SK-N-SH (cell line): ENCODE results near the gene ARHGEF12. TPM values are rescaled to one million over a fixed set of nuclear protein-coding genes. Genes with fewer than 3 reads are reported as not detected.
A peak's percentile ranks its signal among the peaks of the same experiment; 100 is the strongest.

Source experiments
- CTCF ChIA-PET: fragments of 300-600, 350-600 bp; formaldehyde crosslinking; extraction: SDS; loops from one replicate; lab custom pipeline; 2021; lab: Yijun Ruan, JAX
- POLR2A ChIA-PET: fragments of 350-600 bp; sonication (Branson Sonifier 250); formaldehyde crosslinking; extraction: SDS; loops from one replicate; lab custom pipeline; 2020; ENCODE audit warnings: antibody characterized with exemption, inconsistent platforms; lab: Yijun Ruan, JAX
- DNase-seq: peaks from one replicate; pipeline ENCODE4 v3.0.0; 2012
- H2AFZ ChIP-seq: fragments of 200-600 bp; sonication (generic); 2 replicates; pipeline ENCODE4 v1.8.1; 2016; ENCODE audit warnings: antibody characterized with exemption, mild to moderate bottlenecking, low read depth
- H3F3A ChIP-seq: fragments of 200-600 bp; sonication (generic); replicated peaks from 2 replicates; pipeline ENCODE3; 2016; ENCODE audit warnings: antibody characterized with exemption, mild to moderate bottlenecking; ENCODE audit not compliant: insufficient read depth
- H3K27ac ChIP-seq, 2 experiments: fragments of 200-500 bp in 1 of 2; fragments of 200-600 bp in 1 of 2; sonication (Bioruptor generic) in 1 of 2; sonication (generic), shearing (Covaris generic) in 1 of 2; 2 replicates each; pipeline versions ENCODE4 v1.5.1 to v1.6.1; 2014 to 2016; ENCODE audit warnings: low read depth in 2 of 2, inconsistent platforms in 1 of 2, low read length in 1 of 2, mild to moderate bottlenecking in 1 of 2, mixed read lengths in 1 of 2
- H3K27me3 ChIP-seq: fragments of 200-600 bp; sonication (generic), shearing (Covaris generic); 2 replicates; pipeline ENCODE4 v1.6.1; 2016; ENCODE audit warnings: mixed run types; ENCODE audit not compliant: insufficient read depth
- H3K36me3 ChIP-seq, 2 experiments: fragments of 200-500 bp in 1 of 2; fragments of 200-600 bp in 1 of 2; sonication (Bioruptor generic) in 1 of 2; sonication (generic) in 1 of 2; replicated peaks in 1 of 2; 2 replicates each; pipeline versions ENCODE3 to v1.5.1; 2014 to 2016; ENCODE audit warnings: low read length in 1 of 2, mild to moderate bottlenecking in 1 of 2; ENCODE audit not compliant: insufficient read depth in 2 of 2, control insufficient read depth in 1 of 2
- H3K4me1 ChIP-seq, 2 experiments: fragments of 200-500 bp in 1 of 2; fragments of 200-600 bp in 1 of 2; sonication (Bioruptor generic) in 1 of 2; sonication (generic), shearing (Covaris generic) in 1 of 2; 2 replicates each; pipeline versions ENCODE4 v1.5.1 to v1.6.1; 2014 to 2016; ENCODE audit warnings: low read depth in 1 of 2, low read length in 1 of 2, mixed run types in 1 of 2; ENCODE audit not compliant: insufficient read depth in 2 of 2, control insufficient read depth in 1 of 2
- H3K4me2 ChIP-seq: fragments of 200-600 bp; sonication (generic), shearing (Covaris generic); 2 replicates; pipeline ENCODE4 v1.6.1; 2017; ENCODE audit warnings: mixed run types
- H3K4me3 ChIP-seq, 2 experiments: fragments of 200-500 bp in 1 of 2; fragments of 200-600 bp in 1 of 2; sonication (Bioruptor generic) in 1 of 2; sonication (generic), shearing (Covaris generic) in 1 of 2; 2 replicates each; pipeline versions ENCODE4 v1.5.1 to v1.8.1; 2014 to 2016; ENCODE audit warnings: low read depth in 2 of 2, inconsistent platforms in 1 of 2, low read length in 1 of 2, mild to moderate bottlenecking in 1 of 2, mixed read lengths in 1 of 2, moderate library complexity in 1 of 2
- H3K79me2 ChIP-seq: fragments of 200-600 bp; sonication (generic); 2 replicates; pipeline ENCODE4 v1.8.1; 2017; ENCODE audit warnings: mild to moderate bottlenecking; ENCODE audit not compliant: insufficient read depth
- H3K9ac ChIP-seq: fragments of 200-600 bp; sonication (generic); 2 replicates; pipeline ENCODE4 v1.6.1; 2017; ENCODE audit warnings: mixed run types
- H3K9me2 ChIP-seq: fragments of 200-600 bp; sonication (generic); 2 replicates; pipeline ENCODE4 v1.6.1; 2017; ENCODE audit warnings: mixed run types
- H3K9me3 ChIP-seq: fragments of 200-600 bp; sonication (generic); 2 replicates; pipeline ENCODE4 v1.6.1; 2017; ENCODE audit warnings: mixed run types, mild to moderate bottlenecking, moderate library complexity
- H4K20me1 ChIP-seq: fragments of 200-600 bp; sonication (generic); 2 replicates; pipeline ENCODE4 v1.6.1; 2017; ENCODE audit warnings: mild to moderate bottlenecking, mixed run types; ENCODE audit not compliant: insufficient read depth
- CHD2 ChIP-seq: fragments of 150-350 bp; IDR thresholded peaks from 2 replicates; pipeline ENCODE4 v1.6.1; 2018; ENCODE audit warnings: low read length; ENCODE audit not compliant: partially characterized antibody
- CTCF ChIP-seq: fragments of 200-600 bp; sonication (generic); IDR thresholded peaks from 2 replicates; pipeline ENCODE4 v1.6.1; 2017; ENCODE audit warnings: antibody characterized with exemption, mild to moderate bottlenecking, moderate library complexity
- EP300 ChIP-seq, 2 experiments: IDR thresholded peaks; 2 replicates each; pipeline versions ENCODE4 v1.4.0 to v1.6.1; 2012; ENCODE audit warnings: borderline replicate concordance in 1 of 2, low read depth in 1 of 2, low read length in 1 of 2
- EZH2phosphoT487 ChIP-seq: fragments of 200-600 bp; sonication (generic); IDR thresholded peaks from 2 replicates; pipeline ENCODE4 v1.6.1; 2017; ENCODE audit warnings: low read depth, mixed run types, mild to moderate bottlenecking, antibody characterized with exemption, moderate library complexity, borderline replicate concordance
- FOXJ3 ChIP-seq: sonication (generic); formaldehyde crosslinking; IDR thresholded peaks from 2 replicates; pipeline ENCODE4 v1.5.1; 2020; ENCODE audit warnings: mild to moderate bottlenecking, missing genetic modification reagents
- JUND ChIP-seq: IDR thresholded peaks from 2 replicates; pipeline ENCODE4 v1.4.0; 2012
- MEF2A ChIP-seq: IDR thresholded peaks from 2 replicates; pipeline ENCODE4 v1.4.0; 2012; ENCODE audit warnings: low read depth, borderline replicate concordance
- NFIC ChIP-seq: IDR thresholded peaks from 2 replicates; pipeline ENCODE4 v1.4.0; 2012; ENCODE audit warnings: borderline replicate concordance
- POLR2AphosphoS5 ChIP-seq: IDR thresholded peaks from 2 replicates; pipeline ENCODE4 v1.6.1; 2012; ENCODE audit warnings: low read depth, low read length
- RCOR1 ChIP-seq: fragments of 150-350 bp; IDR thresholded peaks from 2 replicates; pipeline ENCODE4 v1.6.1; 2017; ENCODE audit warnings: antibody characterized with exemption, low read length
- RFX5 ChIP-seq: IDR thresholded peaks from 2 replicates; pipeline ENCODE4 v1.6.1; 2012; ENCODE audit warnings: mild to moderate bottlenecking, improper control_type of control experiment, low read length
- RXRA ChIP-seq: IDR thresholded peaks from 2 replicates; pipeline ENCODE4 v1.4.0; 2012; ENCODE audit warnings: low read depth, mild to moderate bottlenecking, borderline replicate concordance
- SIN3A ChIP-seq: IDR thresholded peaks from 2 replicates; pipeline ENCODE4 v1.6.1; 2012; ENCODE audit warnings: low read depth, mild to moderate bottlenecking, low read length, moderate library complexity, borderline replicate concordance
- USF1 ChIP-seq: IDR thresholded peaks from 2 replicates; pipeline ENCODE4 v1.4.0; 2012; ENCODE audit warnings: low read depth, borderline replicate concordance
- USF2 ChIP-seq: fragments of 150-350 bp; IDR thresholded peaks from 2 replicates; pipeline ENCODE4 v1.6.1; 2017; ENCODE audit warnings: antibody characterized with exemption, low read length, low read depth, borderline replicate concordance
- YY1 ChIP-seq: IDR thresholded peaks from 2 replicates; pipeline ENCODE4 v1.4.0; 2012; ENCODE audit warnings: low read depth, mild to moderate bottlenecking
- WGBS: methylation state at CpG from one replicate; pipeline ENCODE4 v1.1.6; 2017; ENCODE audit warnings: low lambda C conversion rate; 5-methylcytosine and 5-hydroxymethylcytosine counted together
- polyA plus RNA-seq, 3 experiments: library from polyadenylated mRNA; depleted of rRNA; stranded (reverse); fragments of >200 nt; gene quantifications; 2 replicates each; pipeline ENCODE4 v1.2.3, GENCODE V29; 2012
- TF ChIP-seq, protein P1 (sequence below): fragments of 150-350 bp; IDR thresholded peaks from 2 replicates; pipeline ENCODE4 v1.6.1; 2016; ENCODE audit warnings: mild to moderate bottlenecking, low read depth, low read length
- TF ChIP-seq, protein P2 (sequence below): IDR thresholded peaks from 2 replicates; pipeline ENCODE4 v1.4.0; 2012; ENCODE audit warnings: low read depth
- TF ChIP-seq, protein P3 (sequence below): IDR thresholded peaks from 2 replicates; pipeline ENCODE4 v1.4.0; 2012; ENCODE audit warnings: low read depth, borderline replicate concordance

ARHGEF12 gene
- polyA plus RNA-seq, 1 of the 3 experiments (the other 2 are of a cell fraction), result 12.3 TPM

GRCh38 chr11:120538707-120539106 lies 202.5 kb downstream of the ARHGEF12 start:
- Histone ChIP-seq H3K9me3 (no peaks in the 10 kb centered on the region), H3K79me2 (no peaks in the 10 kb centered on the region), H2AFZ (no peak overlapping the region), H3F3A (no peaks in the 10 kb centered on the region), H4K20me1 (no peaks in the 10 kb centered on the region), H3K4me1 (peaks cover 0 to 25% of the 10 kb centered on the region in 2 experiments; a peak in 2 of 4 replicates), H3K36me3 (no peaks in the 10 kb centered on the region), H3K9me2 (no peaks in the 10 kb centered on the region), H3K9ac (no peak overlapping the region), H3K4me2 (no peak overlapping the region), H3K27me3 (no peaks in the 10 kb centered on the region), H3K4me3 (no peak overlapping the region), H3K27ac (peak overlapping the region in 1 of 2 experiments; percentile 86; a peak in 2 of 4 replicates)
- POLR2A ChIA-PET, result no interaction called here
- WGBS, result 50% methylated on average over 2 of the region's 2 CpGs
- TF ChIP-seq, protein P1, sequence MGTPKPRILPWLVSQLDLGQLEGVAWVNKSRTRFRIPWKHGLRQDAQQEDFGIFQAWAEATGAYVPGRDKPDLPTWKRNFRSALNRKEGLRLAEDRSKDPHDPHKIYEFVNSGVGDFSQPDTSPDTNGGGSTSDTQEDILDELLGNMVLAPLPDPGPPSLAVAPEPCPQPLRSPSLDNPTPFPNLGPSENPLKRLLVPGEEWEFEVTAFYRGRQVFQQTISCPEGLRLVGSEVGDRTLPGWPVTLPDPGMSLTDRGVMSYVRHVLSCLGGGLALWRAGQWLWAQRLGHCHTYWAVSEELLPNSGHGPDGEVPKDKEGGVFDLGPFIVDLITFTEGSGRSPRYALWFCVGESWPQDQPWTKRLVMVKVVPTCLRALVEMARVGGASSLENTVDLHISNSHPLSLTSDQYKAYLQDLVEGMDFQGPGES, result no peak
- TF ChIP-seq CHD2 (no peak), FOXJ3 (no peak), USF1 (no peak), RCOR1 (no peak), JUND (no peak), RFX5 (no peak), YY1 (no peak), POLR2AphosphoS5 (no peak), RXRA (no peak), CTCF (no peak), EP300 (IDR thresholded peaks at IDR 0.05; ENCODE audit: borderline replicate concordance in 1 of 2, low read depth in 1 of 2, low read length in 1 of 2) (no peak), EZH2phosphoT487 (no peak), USF2 (no peak), NFIC (no peak), MEF2A (no peak), SIN3A (no peak)
- TF ChIP-seq, protein P2, sequence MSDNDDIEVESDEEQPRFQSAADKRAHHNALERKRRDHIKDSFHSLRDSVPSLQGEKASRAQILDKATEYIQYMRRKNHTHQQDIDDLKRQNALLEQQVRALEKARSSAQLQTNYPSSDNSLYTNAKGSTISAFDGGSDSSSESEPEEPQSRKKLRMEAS, result no peak
- TF ChIP-seq, protein P3, sequence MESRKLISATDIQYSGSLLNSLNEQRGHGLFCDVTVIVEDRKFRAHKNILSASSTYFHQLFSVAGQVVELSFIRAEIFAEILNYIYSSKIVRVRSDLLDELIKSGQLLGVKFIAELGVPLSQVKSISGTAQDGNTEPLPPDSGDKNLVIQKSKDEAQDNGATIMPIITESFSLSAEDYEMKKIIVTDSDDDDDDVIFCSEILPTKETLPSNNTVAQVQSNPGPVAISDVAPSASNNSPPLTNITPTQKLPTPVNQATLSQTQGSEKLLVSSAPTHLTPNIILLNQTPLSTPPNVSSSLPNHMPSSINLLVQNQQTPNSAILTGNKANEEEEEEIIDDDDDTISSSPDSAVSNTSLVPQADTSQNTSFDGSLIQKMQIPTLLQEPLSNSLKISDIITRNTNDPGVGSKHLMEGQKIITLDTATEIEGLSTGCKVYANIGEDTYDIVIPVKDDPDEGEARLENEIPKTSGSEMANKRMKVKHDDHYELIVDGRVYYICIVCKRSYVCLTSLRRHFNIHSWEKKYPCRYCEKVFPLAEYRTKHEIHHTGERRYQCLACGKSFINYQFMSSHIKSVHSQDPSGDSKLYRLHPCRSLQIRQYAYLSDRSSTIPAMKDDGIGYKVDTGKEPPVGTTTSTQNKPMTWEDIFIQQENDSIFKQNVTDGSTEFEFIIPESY, result no peak
- no peak for DNase-seq
- CTCF ChIA-PET, result interaction anchor here (0.9 to 3.1 kb wide), 7 partner anchors 8 to 201 kb away, joined by 3 to 21 read pairs (median 5); partner anchors contain the start of gene GRIK4
